Sigmoid colon (tissue), 7 donors: Measurements from ENCODE around the gene MVB12B. TPM values are rescaled to one million over a fixed set of nuclear protein-coding genes. Genes with fewer than 3 reads are reported as not detected.

Experiments
- DNase-seq: peaks from one replicate; pipeline ENCODE4 v3.0.0-alpha.2; 2019
- H3K27ac ChIP-seq, 4 donors: fragments of 200-600 bp; sonication (generic); one replicate each; pipeline ENCODE4 v1.5.1; 2016 to 2019; ENCODE audit warnings: mild to moderate bottlenecking in 1 of 4
- H3K27me3 ChIP-seq, 3 donors: fragments of 200-600 bp; sonication (generic); one replicate each; pipeline ENCODE4 v1.5.1; 2019; ENCODE audit warnings: mild to moderate bottlenecking in 1 of 3
- H3K36me3 ChIP-seq, 4 donors: fragments of 200-600 bp; sonication (generic); one replicate each; pipeline ENCODE4 v1.5.1; 2016 to 2019
- H3K4me1 ChIP-seq, 4 donors: fragments of 200-600 bp; sonication (generic); one replicate each; pipeline ENCODE4 v1.5.1; 2017 to 2019
- H3K4me3 ChIP-seq, 4 donors: fragments of 200-600 bp; sonication (generic); one replicate each; pipeline ENCODE4 v1.5.1; 2017 to 2019; ENCODE audit warnings: mild to moderate bottlenecking in 2 of 4, moderate library complexity in 1 of 4
- H3K9me3 ChIP-seq, 4 donors: fragments of 200-600 bp in 3 of 4; sonication (generic) in 3 of 4; one replicate each; pipeline versions ENCODE4 v1.5.1 to v1.6.1; 2013 to 2019
- EP300 ChIP-seq, 4 donors: sonication (generic); formaldehyde crosslinking; IDR thresholded peaks; one replicate each; pipeline ENCODE4 v1.6.1; 2017; ENCODE audit warnings: antibody characterized with exemption in 4 of 4
- POLR2A ChIP-seq, 2 donors: fragments of 450-650 bp; IDR thresholded peaks; one replicate each; pipeline ENCODE4 v1.6.1; 2016; ENCODE audit warnings: antibody characterized with exemption in 2 of 2, mild to moderate bottlenecking in 2 of 2, moderate library complexity in 2 of 2
- POLR2AphosphoS5 ChIP-seq, 4 donors: sonication (generic); formaldehyde crosslinking; IDR thresholded peaks; one replicate each; pipeline ENCODE4 v1.6.1; 2017; ENCODE audit warnings: antibody characterized with exemption in 4 of 4
- WGBS, 2 donors: extraction: QIAGEN DNeasy Blood & Tissue Kit; methylation state at CpG; one replicate each; pipeline ENCODE4 v1.1.7; 2013; 5-methylcytosine and 5-hydroxymethylcytosine counted together
- intact Hi-C: fragments of 100-400 bp; cut with DNase I; formaldehyde crosslinking; loops from one replicate; pipeline ENCODE4 v1.15.1; 2023
- polyA plus RNA-seq, 3 donors: library from polyadenylated mRNA; stranded (reverse); fragments of 200-250 nt; gene quantifications; one replicate each; pipeline ENCODE4 v1.2.3, GENCODE V29; 2013
- total RNA-seq, 4 donors: library from RNA; depleted of rRNA; stranded (reverse); fragments of >200 nt; gene quantifications; one replicate each; pipeline ENCODE4 v1.1.0, GENCODE V29; 2016
- TF ChIP-seq, protein P1 (sequence below), 4 experiments: fragments of 450-650 bp in 3 of 4; fragments of 200-600 bp in 1 of 4; IDR thresholded peaks; one replicate each; pipeline ENCODE4 v1.5.1; 2016 to 2019; ENCODE audit warnings: antibody characterized with exemption in 4 of 4, mild to moderate bottlenecking in 3 of 4, moderate library complexity in 2 of 4
- donor health status: healthy with polysubstance abuse.
- donor health status: Bipolar disorder and iron deficiency.
- donor health status: healthy.

MVB12B gene
- total and polyA plus RNA-seq, 7 donors: 5.1 to 14.4 (median 12.2) TPM

- no peak for TF ChIP-seq POLR2AphosphoS5 (IDR thresholded peaks at IDR 0.05)
- TF ChIP-seq EP300 (IDR thresholded peaks at IDR 0.05): no peak
- no peak for TF ChIP-seq POLR2A (IDR thresholded peaks at IDR 0.05)
- TF ChIP-seq, protein P1, sequence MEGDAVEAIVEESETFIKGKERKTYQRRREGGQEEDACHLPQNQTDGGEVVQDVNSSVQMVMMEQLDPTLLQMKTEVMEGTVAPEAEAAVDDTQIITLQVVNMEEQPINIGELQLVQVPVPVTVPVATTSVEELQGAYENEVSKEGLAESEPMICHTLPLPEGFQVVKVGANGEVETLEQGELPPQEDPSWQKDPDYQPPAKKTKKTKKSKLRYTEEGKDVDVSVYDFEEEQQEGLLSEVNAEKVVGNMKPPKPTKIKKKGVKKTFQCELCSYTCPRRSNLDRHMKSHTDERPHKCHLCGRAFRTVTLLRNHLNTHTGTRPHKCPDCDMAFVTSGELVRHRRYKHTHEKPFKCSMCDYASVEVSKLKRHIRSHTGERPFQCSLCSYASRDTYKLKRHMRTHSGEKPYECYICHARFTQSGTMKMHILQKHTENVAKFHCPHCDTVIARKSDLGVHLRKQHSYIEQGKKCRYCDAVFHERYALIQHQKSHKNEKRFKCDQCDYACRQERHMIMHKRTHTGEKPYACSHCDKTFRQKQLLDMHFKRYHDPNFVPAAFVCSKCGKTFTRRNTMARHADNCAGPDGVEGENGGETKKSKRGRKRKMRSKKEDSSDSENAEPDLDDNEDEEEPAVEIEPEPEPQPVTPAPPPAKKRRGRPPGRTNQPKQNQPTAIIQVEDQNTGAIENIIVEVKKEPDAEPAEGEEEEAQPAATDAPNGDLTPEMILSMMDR (IDR thresholded peaks at IDR 0.05): no peak
- H3K27me3 ChIP-seq: no peaks in the 10 kb centered on the region
- no peaks in the 10 kb centered on the region for H3K36me3 ChIP-seq
- intact Hi-C loops: no loop called here
- peaks cover 0 to 35% (median 25%) of the 10 kb centered on the region in 4 donors for H3K4me1 ChIP-seq
- DNase-seq: no peak
- peak overlapping the region in 1 of 4 donors; percentile 24 for H3K27ac ChIP-seq
- 23 to 83% methylated on average over 6 of the region's 6 CpGs for WGBS, 2 donors
- H3K9me3 ChIP-seq: peaks cover 0 to 4% (median 0%) of the 10 kb centered on the region in 4 donors
- H3K4me3 ChIP-seq: no peak overlapping the region
These were observed 36.6 kb downstream of the MVB12B start for GRCh38 chr9:126363250-126363649.

DNA sequence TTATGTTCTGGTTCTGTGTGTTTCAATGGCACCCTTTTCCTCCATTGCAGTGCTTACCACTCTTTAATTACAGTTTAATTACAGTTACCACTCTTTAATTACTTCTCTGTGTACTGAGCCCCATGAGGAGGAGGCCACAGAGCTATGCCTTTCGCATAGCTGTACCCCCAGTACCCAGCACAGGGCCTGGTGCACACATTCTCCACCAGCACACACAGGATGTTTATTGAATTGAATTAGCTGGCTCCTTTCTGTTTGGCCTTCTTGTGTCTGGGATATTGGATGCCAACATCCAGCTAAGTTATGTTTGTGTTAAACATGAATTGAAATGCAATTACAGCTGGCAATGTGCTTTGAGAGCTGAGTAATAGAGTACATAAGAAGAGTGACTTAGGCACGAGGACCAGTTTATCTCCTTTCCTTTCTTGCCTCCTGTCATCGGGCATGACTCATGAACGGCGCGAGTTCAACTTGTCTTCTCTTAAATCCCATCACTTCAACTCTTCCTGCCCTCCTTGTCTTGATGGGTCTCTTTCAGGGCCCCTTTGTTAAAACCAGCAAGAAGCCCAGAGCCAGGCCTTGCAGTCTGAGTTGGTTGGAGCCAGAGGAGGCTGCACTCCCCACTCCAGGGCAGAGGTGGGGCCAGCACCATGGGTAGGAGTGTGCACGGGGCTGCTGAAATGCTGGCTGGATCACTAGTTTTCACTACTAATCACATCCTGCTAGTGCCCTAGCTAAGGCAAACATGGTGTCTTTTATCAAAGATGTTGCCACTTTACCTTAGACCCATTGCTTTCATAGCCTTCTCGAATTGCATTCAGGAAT, 37.4 kb downstream of the MVB12B start:
- peaks cover 0 to 4% (median 0%) of the 10 kb centered on the region in 4 donors for H3K9me3 ChIP-seq
- peaks cover 0 to 35% (median 25%) of the 10 kb centered on the region in 4 donors for H3K4me1 ChIP-seq
- no peak overlapping the region for H3K4me3 ChIP-seq
- H3K27me3 ChIP-seq: no peaks in the 10 kb centered on the region
- H3K36me3 ChIP-seq: no peaks in the 10 kb centered on the region
- intact Hi-C loops: no loop called here
- DNase-seq: no peak
- TF ChIP-seq POLR2AphosphoS5 (IDR thresholded peaks at IDR 0.05) (no peak), POLR2A (IDR thresholded peaks at IDR 0.05) (no peak), EP300 (IDR thresholded peaks at IDR 0.05) (no peak)
- TF ChIP-seq, protein P1 (IDR thresholded peaks at IDR 0.05): no peak
- 31 to 69% methylated on average over 8 of the region's 8 CpGs for WGBS, 2 donors
- H3K27ac ChIP-seq: peak overlapping the region; percentile 15 to 56 (median 25)

DNA sequence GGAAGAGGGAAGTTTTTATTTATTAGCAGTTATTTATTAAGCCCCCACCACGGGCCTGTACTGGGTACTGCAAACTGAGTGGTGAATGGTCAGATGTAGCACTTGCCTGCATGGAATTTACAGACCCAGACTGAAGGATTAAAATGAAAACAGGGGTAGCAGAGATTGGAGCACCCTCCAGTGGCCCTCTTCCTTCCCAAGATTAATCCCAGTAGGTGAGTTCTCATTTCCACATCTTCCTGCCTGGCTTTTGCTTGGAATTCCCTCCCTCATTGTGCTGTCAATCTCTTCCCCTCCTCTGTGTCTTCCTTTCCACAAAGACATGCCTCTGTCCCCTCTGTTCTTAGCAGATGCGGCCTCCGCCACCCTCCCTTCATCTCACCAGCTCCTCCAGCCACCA, 39.2 kb downstream of the MVB12B start:
- 80 to 90% methylated on average over 3 of the region's 3 CpGs for WGBS, 2 donors
- no peaks in the 10 kb centered on the region for H3K36me3 ChIP-seq
- intact Hi-C loops: loop anchor here (5.0 kb wide), 1 partner anchor 38 kb away; the partner anchor contains the start of gene MVB12B
- peaks cover 0 to 35% (median 25%) of the 10 kb centered on the region in 4 donors for H3K4me1 ChIP-seq
- no peak for TF ChIP-seq EP300 (IDR thresholded peaks at IDR 0.05)
- no peak for TF ChIP-seq POLR2AphosphoS5 (IDR thresholded peaks at IDR 0.05)
- TF ChIP-seq, protein P1 (IDR thresholded peaks at IDR 0.05): no peak
- no peak for TF ChIP-seq POLR2A (IDR thresholded peaks at IDR 0.05)
- no peak overlapping the region for H3K4me3 ChIP-seq
- H3K9me3 ChIP-seq: peaks cover 0 to 4% (median 0%) of the 10 kb centered on the region in 4 donors
- no peak overlapping the region for H3K27ac ChIP-seq
- no peaks in the 10 kb centered on the region for H3K27me3 ChIP-seq
- no peak for DNase-seq

GRCh38 chr9:126366366-126367011, 39.9 kb downstream of the MVB12B start:
- peak; percentile 78 for DNase-seq
- Histone ChIP-seq H3K4me3 (no peak overlapping the region), H3K9me3 (peaks cover 0 to 4% (median 0%) of the 10 kb centered on the region in 4 donors), H3K27ac (peak overlapping the region; percentile 42 to 58 (median 46)), H3K27me3 (no peaks in the 10 kb centered on the region), H3K4me1 (peaks cover 0 to 35% (median 25%) of the 10 kb centered on the region in 4 donors), H3K36me3 (no peaks in the 10 kb centered on the region)
- peak in 2 of 4 donors; percentile 27 to 41 for TF ChIP-seq POLR2AphosphoS5 (IDR thresholded peaks at IDR 0.05)
- no peak for TF ChIP-seq POLR2A (IDR thresholded peaks at IDR 0.05)
- intact Hi-C loops: loop anchor here (5.0 kb wide), 1 partner anchor 39 kb away; the partner anchor contains the start of gene MVB12B
- 13 to 60% methylated on average over 13 of the region's 13 CpGs for WGBS, 2 donors

- DNase-seq: no peak
- no peaks in the 10 kb centered on the region for H3K27me3 ChIP-seq
- peaks cover 0 to 2% (median 0%) of the 10 kb centered on the region in 4 donors for H3K9me3 ChIP-seq
- peaks cover 0 to 35% (median 25%) of the 10 kb centered on the region in 4 donors for H3K4me1 ChIP-seq
- WGBS, 2 donors: 22 to 67% methylated on average over 13 of the region's 13 CpGs
- H3K27ac ChIP-seq: peak overlapping the region; percentile 42 to 58 (median 46)
- no peak for TF ChIP-seq EP300 (IDR thresholded peaks at IDR 0.05)
- TF ChIP-seq POLR2A (IDR thresholded peaks at IDR 0.05): no peak
- no peak for TF ChIP-seq POLR2AphosphoS5 (IDR thresholded peaks at IDR 0.05)
- TF ChIP-seq, protein P1 (IDR thresholded peaks at IDR 0.05): no peak
- no peak overlapping the region for H3K4me3 ChIP-seq
- H3K36me3 ChIP-seq: no peaks in the 10 kb centered on the region
- intact Hi-C loops: loop anchor here (5.0 kb wide), 1 partner anchor 40 kb away; the partner anchor contains the start of gene MVB12B
These were observed 40.5 kb downstream of the MVB12B start for GRCh38 chr9:126367139-126367538.
